A673 (cell line): Measurements from ENCODE around the gene PID1. TPM values are rescaled to one million over a fixed set of nuclear protein-coding genes. Genes with fewer than 3 reads are reported as not detected.

Source experiments
- BruUV-seq: library from RNA; stranded (reverse); fragments of 400-500 nt; replicated peaks from 2 replicates; lab custom pipeline; 2021; lab: Mats Ljungman, UMichigan
- CTCF ChIA-PET: fragments of 300-600 bp; sonication (Branson Sonifier 250); formaldehyde crosslinking; loops from one replicate; lab custom pipeline; 2022; ENCODE audit warnings: antibody characterized with exemption; lab: Charles Lee
- POLR2A ChIA-PET: fragments of 300-600 bp; sonication (Branson Sonifier 250); formaldehyde crosslinking; loops from one replicate; lab custom pipeline; 2022; ENCODE audit warnings: antibody characterized with exemption; ENCODE audit not compliant: low non-redundant PET; lab: Charles Lee
- DNase-seq: peaks from one replicate; pipeline ENCODE4 v3.0.0-alpha.2; 2015; ENCODE audit warnings: low spot score
- H3K27ac ChIP-seq: fragments of 200-600 bp; sonication (generic); 2 replicates; pipeline ENCODE4 v1.5.1; 2016; ENCODE audit warnings: mixed run types, low read depth, mild to moderate bottlenecking, mixed read lengths, antibody characterized with exemption, low read length; ENCODE audit not compliant: poor library complexity, severe bottlenecking
- H3K27me3 ChIP-seq: fragments of 200-600 bp; sonication (generic); replicated peaks from 2 replicates; pipeline ENCODE4 v1.6.1; 2017; ENCODE audit warnings: mixed run types, low read depth, mild to moderate bottlenecking, mixed read lengths, antibody characterized with exemption, low read length; ENCODE audit not compliant: insufficient read depth, poor library complexity
- H3K36me3 ChIP-seq: fragments of 200-600 bp; sonication (generic); 2 replicates; pipeline ENCODE4 v1.6.1; 2016; ENCODE audit warnings: mixed run types, mild to moderate bottlenecking, mixed read lengths, antibody characterized with exemption, low read length; ENCODE audit not compliant: insufficient read depth, poor library complexity, severe bottlenecking
- H3K4me1 ChIP-seq: fragments of 200-600 bp; sonication (generic); 2 replicates; pipeline ENCODE4 v1.6.1; 2017; ENCODE audit warnings: mixed run types, mild to moderate bottlenecking, mixed read lengths, antibody characterized with exemption, low read length; ENCODE audit not compliant: insufficient read depth, poor library complexity, severe bottlenecking
- H3K4me3 ChIP-seq: fragments of 200-600 bp; sonication (generic); 2 replicates; pipeline ENCODE4 v1.5.1; 2016; ENCODE audit warnings: low read depth, mixed run types, mild to moderate bottlenecking, mixed read lengths, low read length; ENCODE audit not compliant: poor library complexity, severe bottlenecking
- H3K9me3 ChIP-seq: fragments of 200-600 bp; sonication (generic); 2 replicates; pipeline ENCODE4 v1.6.1; 2016; ENCODE audit warnings: mixed run types, low read depth, mild to moderate bottlenecking, mixed read lengths, antibody characterized with exemption, low read length; ENCODE audit not compliant: poor library complexity, severe bottlenecking
- CTCF ChIP-seq: fragments of 300-800, 200-600 bp; sonication (generic); conservative IDR thresholded peaks from 2 replicates; pipeline ENCODE4 v1.5.1; 2017; ENCODE audit warnings: low read depth, mild to moderate bottlenecking, antibody characterized with exemption, low read length, moderate library complexity, mixed read lengths
- EZH2 ChIP-seq: fragments of 200-600 bp; sonication (generic); IDR thresholded peaks from 2 replicates; pipeline ENCODE4 v1.6.1; 2017; ENCODE audit warnings: borderline replicate concordance, low read depth, mild to moderate bottlenecking, mixed read lengths, antibody characterized with exemption, low read length; ENCODE audit not compliant: poor library complexity, severe bottlenecking
- intact Hi-C: fragments of 100-400 bp; cut with micrococcal nuclease; formaldehyde crosslinking; loops from one replicate; pipeline ENCODE4 v1.10.0; 2022; ENCODE audit not compliant: unreplicated experiment
- total RNA-seq: library from RNA; stranded (reverse); gene quantifications from 2 replicates; pipeline ENCODE4 v1.2.3, GENCODE V29; 2021

PID1 gene
- total RNA-seq, 1 experiment from 2014 or later: 1.5 TPM

GRCh38 chr2:229084447-229084846 lies 186.6 kb downstream of the PID1 start:
- intact Hi-C loops: no loop called here
- no peaks in the 10 kb centered on the region for H3K36me3 ChIP-seq
- H3K4me1 ChIP-seq: no peaks in the 10 kb centered on the region
- BruUV-seq: no TSS peak
- POLR2A ChIA-PET: no interaction called here
- no peaks in the 10 kb centered on the region for H3K9me3 ChIP-seq
- no peak for DNase-seq
- no peaks in the 10 kb centered on the region for H3K27me3 ChIP-seq
- no peak overlapping the region for H3K27ac ChIP-seq
- H3K4me3 ChIP-seq: no peak overlapping the region
- no peak for TF ChIP-seq CTCF
- TF ChIP-seq EZH2: no peak
- CTCF ChIA-PET: no interaction called here

GRCh38 chr2:229083606-229084340 lies 187.3 kb downstream of the PID1 start:
- ChIA-PET POLR2A (no interaction called here), CTCF (no interaction called here)
- H3K27ac ChIP-seq: no peak overlapping the region
- intact Hi-C loops: no loop called here
- H3K27me3 ChIP-seq: no peaks in the 10 kb centered on the region
- TF ChIP-seq EZH2: no peak
- no peak for TF ChIP-seq CTCF
- no peaks in the 10 kb centered on the region for H3K36me3 ChIP-seq
- H3K4me1 ChIP-seq: no peaks in the 10 kb centered on the region
- no peak overlapping the region for H3K4me3 ChIP-seq
- no TSS peak for BruUV-seq
- DNase-seq: no peak
- H3K9me3 ChIP-seq: no peaks in the 10 kb centered on the region

GRCh38 chr2:229081411-229081810 lies 189.7 kb downstream of the PID1 start:
- Histone ChIP-seq H3K27me3 (no peaks in the 10 kb centered on the region), H3K4me3 (no peak overlapping the region), H3K4me1 (no peaks in the 10 kb centered on the region), H3K36me3 (no peaks in the 10 kb centered on the region), H3K9me3 (no peaks in the 10 kb centered on the region), H3K27ac (no peak overlapping the region)
- no peak for DNase-seq
- intact Hi-C loops: no loop called here
- POLR2A ChIA-PET: no interaction called here
- CTCF ChIA-PET: no interaction called here
- BruUV-seq: no TSS peak
- TF ChIP-seq CTCF: no peak
- TF ChIP-seq EZH2: no peak
